GOT3 (cell line): Measurements from ENCODE around the gene ATXN2.
"Not testable (repeated sequence)": the region's sequence is repeated elsewhere in the genome, so short reads cannot be mapped to it uniquely, and the experiment has no call there.

Source experiments
- DNase-seq: peaks from one replicate; lab custom pipeline; 2025; ENCODE audit warnings: mixed read lengths; lab: John Stamatoyannopoulos, UW

The ATXN2 gene

GRCh38 chr12:111570084-111570961, 28.8 kb downstream of the ATXN2 start:
- no peak for DNase-seq

DNA sequence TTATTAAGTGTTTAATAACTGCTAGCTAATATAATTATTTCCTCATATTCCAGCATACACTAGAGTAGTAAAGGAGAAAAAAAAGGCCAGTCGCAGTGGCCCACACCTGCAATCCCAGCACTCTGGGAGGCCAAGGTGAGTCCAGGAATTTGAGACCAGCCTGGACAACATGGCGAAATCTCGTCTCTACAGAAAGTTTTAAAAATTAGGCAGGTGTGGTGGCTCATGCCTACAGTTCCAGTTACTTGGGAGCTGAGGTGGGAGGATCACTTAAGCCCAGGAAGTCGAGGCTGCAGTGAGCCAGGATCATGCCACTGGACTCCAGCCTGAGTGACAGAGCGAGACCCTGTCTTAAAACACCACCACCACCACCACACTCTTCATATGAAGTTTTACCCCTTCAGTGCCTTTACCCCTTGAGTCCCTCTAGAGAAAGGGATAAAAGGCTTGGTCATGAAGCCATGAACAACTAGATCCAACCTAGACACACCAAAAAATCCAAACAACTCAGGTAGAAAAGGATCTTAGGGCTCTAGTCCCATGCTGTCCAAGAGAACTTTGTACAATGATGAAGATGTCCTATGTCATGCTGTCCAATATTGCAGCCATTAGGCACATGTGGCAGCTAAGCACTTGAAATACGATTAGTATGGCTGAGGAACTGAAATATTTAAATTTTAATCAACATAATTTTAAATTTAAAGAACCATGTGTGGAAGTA, 29.6 kb downstream of the ATXN2 start:
- no peak for DNase-seq

GRCh38 chr12:111560844-111561243, 38.3 kb downstream of the ATXN2 start:
- not testable (repeated sequence) for DNase-seq

GRCh38 chr12:111558107-111558376, 41.1 kb downstream of the ATXN2 start:
- DNase-seq: no peak

DNA sequence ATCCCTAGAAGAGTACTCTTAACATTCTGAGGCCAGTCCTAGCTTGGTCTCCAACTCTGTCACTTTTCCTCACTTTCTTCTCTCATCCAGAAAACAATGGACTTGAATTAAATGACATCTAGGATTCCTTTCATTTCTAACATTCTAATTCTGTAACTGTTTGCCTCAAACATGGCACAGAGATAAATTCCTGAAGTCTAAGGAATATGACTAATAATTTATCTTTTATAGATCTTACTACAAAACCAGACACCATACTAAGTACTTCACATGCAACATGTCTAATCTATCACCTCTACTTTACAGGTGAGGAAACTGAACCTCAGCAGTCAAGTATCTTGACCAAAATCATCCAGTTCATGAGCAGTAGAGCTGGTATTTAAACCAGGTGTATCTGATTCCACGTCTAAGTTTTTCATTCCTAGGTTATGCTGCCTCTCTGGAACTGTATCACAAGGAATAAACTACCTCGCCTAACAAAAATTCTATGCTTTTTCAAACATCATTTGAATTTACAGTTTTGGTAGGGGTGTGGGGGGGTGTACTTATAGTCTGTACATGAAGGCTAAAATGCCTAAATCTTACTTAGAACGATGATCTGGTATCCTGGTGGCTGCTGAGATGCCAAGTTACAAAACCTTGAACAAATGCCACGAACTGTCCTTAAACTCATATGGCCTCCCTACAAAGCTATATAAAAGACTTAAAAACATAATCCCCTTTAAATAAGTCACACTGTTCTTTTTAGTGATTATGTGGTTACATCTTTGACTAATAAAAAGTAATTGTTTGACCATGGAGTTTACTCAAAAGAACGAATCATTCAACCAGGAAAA, 41.6 kb downstream of the ATXN2 start:
- DNase-seq: no peak

DNA sequence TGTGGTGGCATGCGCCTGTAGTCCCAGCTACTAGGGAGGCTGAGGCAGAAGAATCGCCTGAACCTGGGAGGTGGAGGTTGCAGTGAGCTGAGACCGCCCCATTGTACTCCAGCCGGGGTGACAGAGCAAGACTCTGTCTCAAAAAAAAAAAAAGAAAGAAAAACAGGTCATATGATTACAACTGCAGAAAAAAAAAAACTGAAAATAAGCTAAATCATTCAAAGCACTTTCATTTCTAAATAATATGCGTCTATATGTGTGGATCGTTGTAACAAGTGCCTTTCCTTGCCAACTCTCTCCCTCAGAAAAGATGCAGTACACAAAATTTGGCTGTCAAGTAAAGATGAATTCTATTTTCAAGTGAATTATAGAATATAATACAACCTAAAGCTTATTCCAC, 42.4 kb downstream of the ATXN2 start:
- DNase-seq: no peak

GRCh38 chr12:111555313-111555712, 43.8 kb downstream of the ATXN2 start:
- DNase-seq: not testable (repeated sequence)

DNA sequence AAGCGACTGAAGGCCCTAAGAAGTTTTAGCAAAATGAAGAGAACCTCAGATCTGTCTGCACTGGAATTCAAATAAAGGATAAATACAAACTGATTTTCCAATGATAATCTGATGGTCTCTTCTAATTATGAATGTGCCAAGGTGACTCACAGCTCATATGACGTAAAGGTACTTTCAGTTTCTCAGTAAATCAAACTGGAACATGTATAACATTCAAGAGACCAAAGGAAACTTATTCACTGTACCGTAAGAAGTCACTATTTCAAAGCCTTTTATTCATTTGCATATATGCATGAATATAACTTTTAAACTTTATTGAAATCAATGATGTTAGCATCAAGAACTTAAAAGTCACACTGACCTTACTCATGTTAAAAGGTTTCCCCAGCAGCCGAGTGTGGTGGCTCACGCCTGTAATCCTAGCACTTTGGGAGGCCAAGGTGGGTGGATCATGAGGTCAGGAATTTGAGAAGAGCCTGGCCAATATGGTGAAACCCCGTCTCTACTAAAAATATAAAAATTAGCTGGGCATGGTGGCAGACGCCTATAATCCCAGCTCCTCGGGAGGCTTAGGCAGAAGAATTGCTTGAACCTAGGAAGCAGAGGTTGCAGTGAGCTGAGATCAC, 52.2 kb downstream of the ATXN2 start:
- no peak for DNase-seq

DNA sequence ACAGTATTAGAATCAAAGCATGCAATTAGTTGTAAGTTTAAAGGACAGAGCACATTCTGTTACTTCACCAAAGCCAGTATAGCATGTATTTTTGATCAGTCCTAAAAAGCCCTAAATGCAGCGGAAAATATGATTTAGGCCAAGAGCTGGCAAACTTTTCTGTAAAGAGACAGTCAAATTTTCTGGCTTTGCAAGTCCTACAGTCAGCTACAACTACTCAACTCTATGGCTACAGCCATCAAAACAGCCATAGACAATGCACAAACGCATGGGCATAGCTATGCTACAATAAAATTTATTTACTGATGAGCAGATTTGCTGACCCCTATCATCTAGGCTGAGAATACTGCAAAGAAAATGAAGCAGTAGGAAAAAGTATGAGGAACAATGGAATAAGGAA, 52.9 kb downstream of the ATXN2 start:
- DNase-seq: no peak

DNA sequence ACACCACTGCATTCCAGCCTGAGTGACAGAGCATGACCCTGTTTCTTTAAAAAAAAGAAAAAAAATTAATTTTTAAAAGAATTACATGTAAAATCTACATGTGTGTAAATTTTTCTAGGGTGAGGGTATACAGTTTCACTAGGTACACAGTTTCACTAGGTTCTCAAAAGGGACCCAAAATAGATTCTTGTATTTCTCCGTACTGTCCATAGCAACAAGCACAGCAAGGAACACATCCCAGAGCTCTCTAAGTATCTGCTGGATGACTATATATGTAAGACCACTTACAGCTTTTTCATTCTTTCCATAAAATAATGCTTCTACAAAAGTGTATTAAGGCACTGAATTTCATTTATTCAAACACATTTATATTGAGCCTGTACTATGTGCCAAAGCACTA, 55.1 kb downstream of the ATXN2 start:
- DNase-seq: no peak

DNA sequence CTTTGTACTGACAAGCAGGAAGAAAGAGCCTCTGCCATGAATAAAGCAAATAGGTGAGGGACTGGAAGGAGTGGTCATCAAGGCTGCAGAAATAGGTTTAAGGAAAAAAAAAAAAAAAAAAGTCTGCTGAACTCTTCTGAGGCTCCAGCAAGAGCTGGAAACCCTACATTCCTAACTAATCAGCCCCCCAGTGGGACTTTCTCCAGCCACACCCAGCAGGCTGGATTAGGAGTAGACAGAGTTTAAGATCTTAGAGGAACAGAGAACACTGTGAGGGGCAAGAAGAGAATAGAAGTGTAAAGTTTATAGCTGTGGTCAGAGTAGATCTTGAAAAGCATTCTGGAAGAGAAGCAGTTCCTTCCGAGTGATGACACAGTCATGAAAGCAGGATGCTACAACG, 66.4 kb downstream of the ATXN2 start:
- DNase-seq: no peak

DNA sequence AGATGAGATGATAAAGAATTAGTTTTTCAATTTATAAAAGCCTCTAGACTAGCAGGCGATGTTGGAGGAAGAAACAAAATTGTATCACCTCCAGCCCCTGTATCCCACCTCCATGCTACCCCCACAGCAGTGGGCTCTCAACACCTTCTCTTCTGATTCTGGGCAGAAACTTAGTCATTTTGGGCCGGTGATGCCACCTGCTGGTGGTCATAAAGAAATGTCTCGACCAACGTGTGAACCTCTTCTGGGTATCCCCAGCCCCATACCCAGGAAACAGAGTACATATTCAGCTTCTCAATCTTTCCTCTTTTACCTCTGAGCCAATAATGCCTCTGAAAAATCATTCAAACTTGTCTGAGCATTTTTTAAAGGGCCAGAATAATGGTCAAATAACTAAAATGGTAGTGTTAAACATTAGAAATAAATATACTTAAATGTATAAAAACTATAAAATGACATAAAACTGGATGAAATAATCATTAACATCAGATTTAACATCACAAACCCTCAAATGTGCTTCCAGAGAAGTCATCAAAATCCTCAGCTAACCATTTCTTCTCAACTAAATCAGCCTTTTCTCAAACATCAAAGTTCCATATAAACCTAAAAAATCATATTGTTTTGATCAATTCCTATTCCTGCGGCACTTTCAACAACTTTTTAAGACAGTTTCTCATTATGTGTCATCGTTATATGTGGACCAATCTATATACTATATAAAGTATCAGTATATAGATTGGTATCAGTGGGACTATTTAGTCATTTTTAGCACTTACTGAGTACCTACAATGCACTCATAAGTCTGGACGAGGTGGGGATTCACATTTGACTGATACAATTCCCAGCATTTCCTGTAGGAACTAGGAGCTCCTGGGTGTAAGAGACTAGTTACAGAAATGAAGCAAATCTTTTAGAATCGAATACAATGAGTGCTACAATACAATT, 69.4 kb downstream of the ATXN2 start:
- DNase-seq: no peak

- DNase-seq: no peak
These were observed 75.4 kb downstream of the ATXN2 start for GRCh38 chr12:111523587-111524167.

DNA sequence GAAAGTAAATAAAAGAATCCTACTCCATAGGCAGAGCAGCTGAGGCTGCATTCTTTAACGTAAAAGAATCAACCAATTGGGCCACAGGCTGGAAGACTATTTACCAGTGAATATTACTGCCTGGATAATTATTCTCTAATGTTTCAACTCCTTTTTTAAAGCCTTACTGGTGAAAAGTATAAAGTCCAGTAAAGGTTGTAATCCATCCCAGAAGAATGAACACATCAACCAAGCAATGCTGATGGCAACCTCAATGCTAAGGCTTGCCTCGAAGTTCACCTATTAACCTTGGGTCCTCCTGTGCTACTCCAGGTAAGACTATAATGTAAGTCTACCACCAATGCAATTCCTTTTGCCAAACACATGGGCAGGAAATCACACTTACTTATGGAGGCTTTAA, 77.3 kb downstream of the ATXN2 start:
- DNase-seq: no peak

GRCh38 chr12:111519937-111520336, 79.2 kb downstream of the ATXN2 start:
- DNase-seq: no peak

DNA sequence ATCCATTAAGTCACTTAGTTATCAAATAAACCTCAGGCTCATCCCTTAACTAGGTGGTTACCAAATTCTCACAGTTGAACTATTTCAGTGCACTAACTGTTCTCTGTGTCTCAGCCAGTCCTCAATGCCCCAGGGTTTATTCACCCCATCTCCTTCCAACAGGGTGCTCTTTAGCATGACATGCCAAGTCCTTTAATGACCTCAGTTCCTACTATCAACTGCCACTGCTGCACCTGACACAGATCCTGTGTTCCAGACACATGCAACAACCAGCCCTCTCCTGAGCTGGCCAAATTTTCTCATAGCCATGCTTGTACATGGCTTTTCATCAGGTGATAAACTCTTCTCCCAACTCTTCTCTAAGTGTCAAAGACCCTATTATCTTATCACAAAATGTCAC, 80.0 kb downstream of the ATXN2 start:
- DNase-seq: no peak

- not testable (repeated sequence) for DNase-seq
These were observed 91.4 kb downstream of the ATXN2 start for GRCh38 chr12:111507719-111508118.

- DNase-seq: not testable (repeated sequence)
These were observed 91.9 kb downstream of the ATXN2 start for GRCh38 chr12:111507258-111507657.

DNA sequence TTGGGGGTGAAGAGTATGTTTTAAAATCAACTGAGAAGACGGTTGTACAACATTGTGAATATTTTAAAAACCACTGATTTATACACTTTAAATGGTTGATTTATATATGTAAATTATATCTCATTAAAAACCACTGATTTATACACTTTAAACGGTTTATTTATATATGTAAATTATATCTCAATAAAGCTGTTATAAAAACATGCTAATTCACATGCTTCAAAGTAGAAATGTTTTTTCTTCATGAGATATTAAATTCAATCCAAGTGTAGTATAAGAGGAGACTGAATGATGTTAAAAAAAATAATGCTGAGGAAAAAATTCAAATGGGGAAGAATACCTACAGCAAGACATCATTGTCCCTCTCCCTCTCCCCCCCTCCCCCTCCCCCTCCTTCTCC, 92.9 kb downstream of the ATXN2 start:
- DNase-seq: no peak

GRCh38 chr12:111505601-111506036, 93.5 kb downstream of the ATXN2 start:
- DNase-seq: no peak

DNA sequence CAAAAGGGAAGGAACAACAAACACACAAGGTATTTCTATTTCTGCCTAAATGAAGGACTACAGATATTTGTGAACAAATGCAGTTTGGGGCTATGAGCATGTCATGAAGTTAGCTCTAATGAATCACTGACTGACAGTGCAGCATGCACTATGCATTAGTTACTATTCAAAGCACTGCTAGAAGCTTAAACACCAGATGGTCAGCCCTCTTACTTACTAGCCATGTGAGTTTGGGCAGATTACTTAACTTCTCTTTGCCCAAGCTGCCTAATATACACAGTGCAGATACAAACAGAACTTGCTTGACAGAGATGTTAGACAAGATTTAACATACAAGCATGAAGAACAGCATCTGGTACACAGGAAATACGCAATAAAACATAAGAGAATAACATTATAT, 96.0 kb downstream of the ATXN2 start:
- DNase-seq: no peak
